Mesendoderm (in vitro differentiated cells): ENCODE results near the gene PEX26. TPM values are rescaled to one million over a fixed set of nuclear protein-coding genes. Genes with fewer than 3 reads are reported as not detected.

Source experiments
- DNase-seq: peaks from one replicate; pipeline ENCODE4 v3.0.0; 2013
- H2AK5ac ChIP-seq: 2 replicates; pipeline ENCODE4 v1.6.1; 2013; ENCODE audit warnings: low read length, inconsistent platforms
- H2BK120ac ChIP-seq: 2 replicates; pipeline ENCODE4 v1.6.1; 2013; ENCODE audit warnings: low read depth, mild to moderate bottlenecking, low read length, moderate library complexity, mixed read lengths
- H2BK15ac ChIP-seq: replicated peaks from 2 replicates; pipeline ENCODE4 v1.6.1; 2013; ENCODE audit warnings: low read depth, mild to moderate bottlenecking, moderate library complexity
- H2BK5ac ChIP-seq: 2 replicates; pipeline ENCODE4 v1.6.1; 2013; ENCODE audit warnings: low read length, inconsistent platforms
- H3K18ac ChIP-seq: 2 replicates; pipeline ENCODE4 v1.6.1; 2013; ENCODE audit warnings: mild to moderate bottlenecking, low read length, mixed read lengths
- H3K23ac ChIP-seq: one replicate; pipeline ENCODE4 v1.6.1; 2013; ENCODE audit warnings: low read length
- H3K27ac ChIP-seq: 2 replicates; pipeline ENCODE4 v1.5.1; 2013; ENCODE audit warnings: low read depth, mild to moderate bottlenecking, inconsistent platforms, low read length, moderate library complexity
- H3K27me3 ChIP-seq: 2 replicates; pipeline ENCODE4 v1.6.1; 2013; ENCODE audit warnings: low read length, control low read depth, mild to moderate bottlenecking, inconsistent platforms; ENCODE audit not compliant: insufficient read depth, poor library complexity
- H3K36me3 ChIP-seq: 2 replicates; pipeline ENCODE4 v1.6.1; 2013; ENCODE audit warnings: low read length, inconsistent platforms; ENCODE audit not compliant: control insufficient read depth, insufficient read depth
- H3K4ac ChIP-seq: one replicate; pipeline ENCODE4 v1.6.1; 2013; ENCODE audit warnings: low read depth, mild to moderate bottlenecking, low read length, moderate library complexity
- H3K4me1 ChIP-seq: 2 replicates; pipeline ENCODE4 v1.6.1; 2013; ENCODE audit warnings: low read depth, low read length, inconsistent platforms; ENCODE audit not compliant: control insufficient read depth
- H3K4me2 ChIP-seq: 2 replicates; pipeline ENCODE4 v1.6.1; 2013; ENCODE audit warnings: low read length
- H3K4me3 ChIP-seq: 2 replicates; pipeline ENCODE4 v1.5.1; 2013; ENCODE audit warnings: mild to moderate bottlenecking, low read length
- H3K56ac ChIP-seq: one replicate; pipeline ENCODE4 v1.6.1; 2013; ENCODE audit warnings: low read length
- H3K79me1 ChIP-seq: 2 replicates; pipeline ENCODE4 v1.6.1; 2013; ENCODE audit warnings: low read length, inconsistent platforms
- H3K79me2 ChIP-seq: 2 replicates; pipeline ENCODE4 v1.6.1; 2013; ENCODE audit warnings: mild to moderate bottlenecking, low read length; ENCODE audit not compliant: control insufficient read depth, insufficient read depth
- H3K9ac ChIP-seq: 2 replicates; pipeline ENCODE4 v1.6.1; 2013; ENCODE audit warnings: low read length, inconsistent platforms
- H4K5ac ChIP-seq: one replicate; pipeline ENCODE4 v1.6.1; 2013; ENCODE audit warnings: low read length
- H4K8ac ChIP-seq: one replicate; pipeline ENCODE4 v1.6.1; 2013; ENCODE audit warnings: low read depth, mild to moderate bottlenecking, control low read depth, low read length, moderate library complexity
- WGBS: extraction: QIAGEN DNeasy Blood & Tissue Kit; methylation state at CpG from one replicate; pipeline ENCODE4 v1.1.7; 2013; ENCODE audit warnings: low lambda C conversion rate, missing lambda C conversion rate; ENCODE audit not compliant: insufficient coverage; ENCODE audit errors: extremely low coverage; 5-methylcytosine and 5-hydroxymethylcytosine counted together
- small RNA-seq: library from polyadenylated mRNA; stranded (forward); fragments of <200 nt; extraction: miRNeasy Mini kit (QIAGEN cat#:217004); gene quantifications from one replicate; pipeline ENCODE3, GENCODE V24; 2013; ENCODE audit not compliant: insufficient read depth

The PEX26 gene

GRCh38 chr22:18154821-18155390 lies 77.1 kb downstream of the PEX26 start:
- no peak overlapping the region for H4K5ac ChIP-seq
- H3K4me1 ChIP-seq, result no peaks in the 10 kb centered on the region
- H2BK15ac ChIP-seq, result no peak overlapping the region
- no peak overlapping the region for H3K27ac ChIP-seq
- no peaks in the 10 kb centered on the region for H3K79me2 ChIP-seq
- no peak overlapping the region for H2AK5ac ChIP-seq
- DNase-seq, result no peak
- H3K18ac ChIP-seq, result no peak overlapping the region
- H3K9ac ChIP-seq, result no peak overlapping the region
- no peaks in the 10 kb centered on the region for H3K36me3 ChIP-seq
- H3K56ac ChIP-seq, result no peak overlapping the region
- no CpG with 5 or more reads among the region's 8 CpGs for WGBS
- no peak overlapping the region for H2BK5ac ChIP-seq
- no peaks in the 10 kb centered on the region for H3K27me3 ChIP-seq
- no peaks in the 10 kb centered on the region for H3K79me1 ChIP-seq
- no peak overlapping the region for H2BK120ac ChIP-seq
- no peak overlapping the region for H3K23ac ChIP-seq
- no peak overlapping the region for H3K4ac ChIP-seq
- H3K4me2 ChIP-seq, result no peak overlapping the region
- no peak overlapping the region for H3K4me3 ChIP-seq
- no peak overlapping the region for H4K8ac ChIP-seq

Small RNA genes lying within 50 kb of the gene (small RNA-seq; reads per million reads assigned to genes)
- not detected for gene AC016027.5
